HCT116 (cell line): ENCODE measurements around the gene LRRC71. TPM values are rescaled to one million over a fixed set of nuclear protein-coding genes. Genes with fewer than 3 reads are reported as not detected.

Experiments
- ATAC-seq: fragments of 200-7000 bp; cut with Tn5 transposase; 2 replicates; pipeline ENCODE4 v1.9.1; 2020; ENCODE audit warnings: mild to moderate bottlenecking, moderate library complexity
- BruUV-seq: library from RNA; stranded (reverse); fragments of 400-500 nt; replicated peaks from 2 replicates; lab custom pipeline; 2021; lab: Mats Ljungman, UMichigan
- CTCF ChIA-PET: fragments of 300-600 bp; sonication (Branson Sonifier 250); formaldehyde crosslinking; loops from one replicate; lab custom pipeline; 2021; ENCODE audit warnings: antibody characterized with exemption; lab: Charles Lee
- POLR2A ChIA-PET: fragments of 300-600, 350-600 bp; sonication (Branson Sonifier 250); formaldehyde crosslinking; loops from one replicate; lab custom pipeline; 2021; ENCODE audit warnings: antibody characterized with exemption; lab: Charles Lee
- RAD21 ChIA-PET, 2 experiments: fragments of 300-600 bp; sonication (Branson Sonifier 250); formaldehyde crosslinking; loops; one replicate each; lab custom pipeline; 2023; ENCODE audit warnings: low total read pairs in 2 of 2; ENCODE audit not compliant: uncharacterized antibody in 2 of 2, unreplicated experiment in 2 of 2, low non-redundant PET in 1 of 2; lab: Charles Lee
- DNase-seq: peaks from one replicate; pipeline ENCODE4 v3.0.0-alpha.2; 2010; ENCODE audit warnings: low read depth, low spot score
- H2AFZ ChIP-seq: fragments of 200-600 bp; shearing (Covaris generic), sonication (generic); 2 replicates; pipeline ENCODE4 v1.6.1; 2017; ENCODE audit warnings: low read depth, mixed run types, mixed read lengths, antibody characterized with exemption, low read length; ENCODE audit not compliant: poor library complexity, severe bottlenecking
- H3K27ac ChIP-seq: 2 replicates; pipeline ENCODE4 v1.5.1; 2012; ENCODE audit warnings: low read depth, low read length
- H3K27me3 ChIP-seq: fragments of 200-600 bp; sonication (generic); 2 replicates; pipeline ENCODE4 v1.6.1; 2016; ENCODE audit warnings: mixed run types, low read length, mixed read lengths; ENCODE audit not compliant: insufficient read depth
- H3K36me3 ChIP-seq, 2 experiments: fragments of 200-500 bp in 1 of 2; fragments of 200-600 bp in 1 of 2; sonication (Bioruptor generic) in 1 of 2; sonication (generic) in 1 of 2; 2 replicates each; pipeline versions ENCODE4 v1.5.1 to v1.6.1; 2014 to 2016; ENCODE audit warnings: low read length in 2 of 2, inconsistent platforms in 1 of 2, mixed read lengths in 1 of 2, mixed run types in 1 of 2; ENCODE audit not compliant: insufficient read depth in 2 of 2, control insufficient read depth in 1 of 2
- H3K4me1 ChIP-seq, 2 experiments: fragments of 200-600 bp in 1 of 2; sonication (generic) in 1 of 2; 2 replicates each; pipeline versions ENCODE4 v1.5.1 to v1.6.1; 2012 to 2017; ENCODE audit warnings: low read length in 2 of 2, inconsistent platforms in 1 of 2, mild to moderate bottlenecking in 1 of 2, mixed read lengths in 1 of 2, mixed run types in 1 of 2, moderate library complexity in 1 of 2; ENCODE audit not compliant: insufficient read depth in 2 of 2, control insufficient read depth in 1 of 2
- H3K4me2 ChIP-seq: fragments of 200-600 bp; sonication (generic); 2 replicates; pipeline ENCODE4 v1.6.1; 2017; ENCODE audit warnings: mixed run types, low read length, mixed read lengths
- H3K4me3 ChIP-seq, 2 experiments: fragments of 200-600 bp in 1 of 2; sonication (generic) in 1 of 2; replicated peaks in 1 of 2; 2 replicates each; pipeline ENCODE4 v1.5.1; 2011 to 2016; ENCODE audit warnings: low read length in 2 of 2, control low read depth in 1 of 2, low read depth in 1 of 2, mild to moderate bottlenecking in 1 of 2, mixed read lengths in 1 of 2, mixed run types in 1 of 2
- H3K79me2 ChIP-seq: fragments of 200-600 bp; sonication (generic); 2 replicates; pipeline ENCODE4 v1.6.1; 2017; ENCODE audit warnings: mild to moderate bottlenecking, mixed run types, low read length, moderate library complexity, mixed read lengths; ENCODE audit not compliant: insufficient read depth
- H3K9ac ChIP-seq: fragments of 200-600 bp; sonication (generic); 2 replicates; pipeline ENCODE4 v1.6.1; 2016; ENCODE audit warnings: low read length, mixed read lengths
- H3K9me2 ChIP-seq: fragments of 200-600 bp; sonication (generic), shearing (Covaris generic); 2 replicates; pipeline ENCODE4 v1.6.1; 2017; ENCODE audit warnings: mixed run types, mild to moderate bottlenecking, moderate library complexity; ENCODE audit not compliant: insufficient read depth
- H3K9me3 ChIP-seq, 2 experiments: fragments of 200-500 bp in 1 of 2; fragments of 200-600 bp in 1 of 2; sonication (Bioruptor generic) in 1 of 2; sonication (generic) in 1 of 2; 2 replicates each; pipeline ENCODE4 v1.6.1; 2014 to 2017; ENCODE audit warnings: low read length in 2 of 2, mixed read lengths in 2 of 2, inconsistent platforms in 1 of 2, low read depth in 1 of 2, mild to moderate bottlenecking in 1 of 2, mixed run types in 1 of 2, moderate library complexity in 1 of 2; ENCODE audit not compliant: control insufficient read depth in 1 of 2, insufficient read depth in 1 of 2
- H4K20me1 ChIP-seq: fragments of 200-600 bp; sonication (generic), shearing (Covaris generic); 2 replicates; pipeline ENCODE4 v1.6.1; 2017; ENCODE audit warnings: mixed run types, mild to moderate bottlenecking, moderate library complexity; ENCODE audit not compliant: insufficient read depth
- CBX3 ChIP-seq: IDR thresholded peaks from 2 replicates; pipeline ENCODE4 v1.6.1; 2012; ENCODE audit warnings: low read depth
- EGR1 ChIP-seq: IDR thresholded peaks from 2 replicates; pipeline ENCODE4 v1.6.1; 2012; ENCODE audit warnings: low read depth
- EZH2 ChIP-seq: fragments of 200-600 bp; sonication (generic); IDR thresholded peaks from 2 replicates; pipeline ENCODE4 v1.6.1; 2017; ENCODE audit warnings: antibody characterized with exemption, mixed run types
- FOSL1 ChIP-seq: IDR thresholded peaks from 2 replicates; pipeline ENCODE4 v1.6.1; 2012; ENCODE audit warnings: low read depth
- JUND ChIP-seq: IDR thresholded peaks from 2 replicates; pipeline ENCODE4 v1.6.1; 2012
- POLR2A ChIP-seq: IDR thresholded peaks from 2 replicates; pipeline ENCODE4 v1.7.0; 2011; ENCODE audit warnings: borderline replicate concordance; ENCODE audit not compliant: insufficient read depth, insufficient read length; ENCODE audit errors: extremely low read depth
- RAD21 ChIP-seq: IDR thresholded peaks from 2 replicates; pipeline ENCODE4 v1.6.1; 2012; ENCODE audit warnings: low read depth, mild to moderate bottlenecking
- SP1 ChIP-seq: IDR thresholded peaks from 2 replicates; pipeline ENCODE4 v1.6.1; 2012; ENCODE audit warnings: low read depth
- SRF ChIP-seq: IDR thresholded peaks from 2 replicates; pipeline ENCODE4 v1.6.1; 2012; ENCODE audit warnings: low read depth
- ZBTB33 ChIP-seq: IDR thresholded peaks from 2 replicates; pipeline ENCODE4 v1.6.1; 2011; ENCODE audit warnings: mild to moderate bottlenecking, low read length, moderate library complexity; ENCODE audit not compliant: insufficient replicate concordance; ENCODE audit errors: extremely low read depth
- ZNF274 ChIP-seq: fragments of 200-500 bp; sonication (Bioruptor generic); IDR thresholded peaks from 2 replicates; pipeline ENCODE4 v1.6.1; 2014; ENCODE audit warnings: mild to moderate bottlenecking, low read depth, low read length, inconsistent platforms
- intact Hi-C: fragments of 100-400 bp; cut with micrococcal nuclease; formaldehyde crosslinking; loops from 2 replicates; pipeline ENCODE4 v1.10.0; 2022
- total RNA-seq: library from RNA; stranded (reverse); gene quantifications from one replicate; pipeline ENCODE4 v1.2.1, GENCODE V29; 2021; ENCODE audit not compliant: unreplicated experiment
- TF ChIP-seq, protein P1 (sequence below): IDR thresholded peaks from 2 replicates; pipeline ENCODE4 v1.6.1; 2012
- TF ChIP-seq, protein P2 (sequence below): IDR thresholded peaks from 2 replicates; pipeline ENCODE4 v1.6.1; 2012; ENCODE audit warnings: low read depth

The LRRC71 gene
- total RNA-seq, 1 experiment from 2014 or later = not detected

GRCh38 chr1:156937883-156938282, 17.5 kb downstream of the LRRC71 start:
- H3K9ac ChIP-seq = no peak overlapping the region
- CTCF ChIA-PET = no interaction called here
- TF ChIP-seq ZNF274 (no peak), EZH2 (no peak), FOSL1 (no peak), EGR1 (no peak), RAD21 (no peak), ZBTB33 (no peak), SRF (no peak), POLR2A (no peak), CBX3 (no peak), JUND (no peak), SP1 (no peak)
- TF ChIP-seq, protein P1, sequence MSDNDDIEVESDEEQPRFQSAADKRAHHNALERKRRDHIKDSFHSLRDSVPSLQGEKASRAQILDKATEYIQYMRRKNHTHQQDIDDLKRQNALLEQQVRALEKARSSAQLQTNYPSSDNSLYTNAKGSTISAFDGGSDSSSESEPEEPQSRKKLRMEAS = no peak
- TF ChIP-seq, protein P2, sequence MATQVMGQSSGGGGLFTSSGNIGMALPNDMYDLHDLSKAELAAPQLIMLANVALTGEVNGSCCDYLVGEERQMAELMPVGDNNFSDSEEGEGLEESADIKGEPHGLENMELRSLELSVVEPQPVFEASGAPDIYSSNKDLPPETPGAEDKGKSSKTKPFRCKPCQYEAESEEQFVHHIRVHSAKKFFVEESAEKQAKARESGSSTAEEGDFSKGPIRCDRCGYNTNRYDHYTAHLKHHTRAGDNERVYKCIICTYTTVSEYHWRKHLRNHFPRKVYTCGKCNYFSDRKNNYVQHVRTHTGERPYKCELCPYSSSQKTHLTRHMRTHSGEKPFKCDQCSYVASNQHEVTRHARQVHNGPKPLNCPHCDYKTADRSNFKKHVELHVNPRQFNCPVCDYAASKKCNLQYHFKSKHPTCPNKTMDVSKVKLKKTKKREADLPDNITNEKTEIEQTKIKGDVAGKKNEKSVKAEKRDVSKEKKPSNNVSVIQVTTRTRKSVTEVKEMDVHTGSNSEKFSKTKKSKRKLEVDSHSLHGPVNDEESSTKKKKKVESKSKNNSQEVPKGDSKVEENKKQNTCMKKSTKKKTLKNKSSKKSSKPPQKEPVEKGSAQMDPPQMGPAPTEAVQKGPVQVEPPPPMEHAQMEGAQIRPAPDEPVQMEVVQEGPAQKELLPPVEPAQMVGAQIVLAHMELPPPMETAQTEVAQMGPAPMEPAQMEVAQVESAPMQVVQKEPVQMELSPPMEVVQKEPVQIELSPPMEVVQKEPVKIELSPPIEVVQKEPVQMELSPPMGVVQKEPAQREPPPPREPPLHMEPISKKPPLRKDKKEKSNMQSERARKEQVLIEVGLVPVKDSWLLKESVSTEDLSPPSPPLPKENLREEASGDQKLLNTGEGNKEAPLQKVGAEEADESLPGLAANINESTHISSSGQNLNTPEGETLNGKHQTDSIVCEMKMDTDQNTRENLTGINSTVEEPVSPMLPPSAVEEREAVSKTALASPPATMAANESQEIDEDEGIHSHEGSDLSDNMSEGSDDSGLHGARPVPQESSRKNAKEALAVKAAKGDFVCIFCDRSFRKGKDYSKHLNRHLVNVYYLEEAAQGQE = no peak
- no peak for ATAC-seq
- POLR2A ChIA-PET = no interaction called here
- H2AFZ ChIP-seq = no peak overlapping the region
- peaks cover 4 to 6% of the 10 kb centered on the region in 2 experiments; a peak in 3 of 4 replicates for H3K36me3 ChIP-seq
- no peak for DNase-seq
- no peak overlapping the region for H3K4me2 ChIP-seq
- H4K20me1 ChIP-seq = no peaks in the 10 kb centered on the region
- no peaks in the 10 kb centered on the region for H3K79me2 ChIP-seq
- H3K4me1 ChIP-seq = no peaks in the 10 kb centered on the region
- no TSS peak for BruUV-seq
- H3K27ac ChIP-seq = no peak overlapping the region
- no peaks in the 10 kb centered on the region for H3K9me2 ChIP-seq
- RAD21 ChIA-PET = no interaction called here
- H3K27me3 ChIP-seq = no peaks in the 10 kb centered on the region
- no peaks in the 10 kb centered on the region for H3K9me3 ChIP-seq
- no peak overlapping the region for H3K4me3 ChIP-seq
- intact Hi-C loops = no loop called here
